H1 (cell line): ENCODE measurements around the gene PITPNM1. TPM values are rescaled to one million over a fixed set of nuclear protein-coding genes. Genes with fewer than 3 reads are reported as not detected.

ENCODE experiments used
- CTCF ChIA-PET: fragments of 300-600 bp; sonication (Branson Sonifier 250); formaldehyde crosslinking; loops from one replicate; lab custom pipeline; 2021; ENCODE audit not compliant: partially characterized antibody; lab: Charles Lee
- POLR2A ChIA-PET: fragments of 300-600 bp; sonication (Branson Sonifier 250); formaldehyde crosslinking; loops from one replicate; lab custom pipeline; 2021; ENCODE audit warnings: inconsistent platforms; ENCODE audit not compliant: partially characterized antibody; lab: Charles Lee
- DNase-seq, 2 experiments: peaks; one replicate each; pipeline versions ENCODE4 v3.0.0 to v3.0.0-alpha.2; 2010 to 2022; ENCODE audit warnings: low spot score in 2 of 2, low read depth in 1 of 2, mixed read lengths in 1 of 2
- FAIRE-seq: peaks from 2 replicates; lab custom pipeline; 2011; peaks lifted over from hg19 to GRCh38; lab: Jason Lieb, UNC
- H2AFZ ChIP-seq: 2 replicates; pipeline ENCODE4 v1.8.1; 2012; ENCODE audit warnings: low read length, inconsistent platforms
- H2AK5ac ChIP-seq: 2 replicates; pipeline ENCODE4 v1.6.1; 2013; ENCODE audit warnings: low read depth, low read length
- H2BK120ac ChIP-seq: replicated peaks from 2 replicates; pipeline ENCODE3; 2013; ENCODE audit warnings: low read depth, low read length, inconsistent platforms
- H2BK12ac ChIP-seq: 2 replicates; pipeline ENCODE4 v1.6.1; 2013; ENCODE audit warnings: low read depth, low read length
- H2BK15ac ChIP-seq: 2 replicates; pipeline ENCODE4 v1.6.1; 2013; ENCODE audit warnings: low read length
- H2BK20ac ChIP-seq: 2 replicates; pipeline ENCODE4 v1.6.1; 2013; ENCODE audit warnings: low read length
- H2BK5ac ChIP-seq: 2 replicates; pipeline ENCODE4 v1.6.1; 2013; ENCODE audit warnings: low read depth, low read length
- H3K14ac ChIP-seq: 2 replicates; pipeline ENCODE4 v1.6.1; 2013; ENCODE audit warnings: inconsistent platforms; ENCODE audit not compliant: insufficient read length
- H3K18ac ChIP-seq: 2 replicates; pipeline ENCODE4 v1.6.1; 2013; ENCODE audit warnings: low read length; ENCODE audit errors: extremely low read depth
- H3K23ac ChIP-seq: 2 replicates; pipeline ENCODE4 v1.6.1; 2013; ENCODE audit warnings: inconsistent platforms; ENCODE audit not compliant: insufficient read length
- H3K23me2 ChIP-seq: 2 replicates; pipeline ENCODE4 v1.6.1; 2013; ENCODE audit warnings: low read depth, low read length
- H3K27ac ChIP-seq: 2 replicates; pipeline ENCODE4 v1.6.1; 2011; ENCODE audit warnings: low read depth, low read length, inconsistent platforms
- H3K27me3 ChIP-seq, 4 experiments: replicated peaks in 1 of 4; 1 replicate in 1 of 4; 2 replicates in 3 of 4; pipeline versions ENCODE4 v1.6.1 to v1.8.1; 2011 to 2013; ENCODE audit warnings: low read length in 3 of 4, mild to moderate bottlenecking in 3 of 4, inconsistent platforms in 2 of 4, mixed read lengths in 2 of 4, moderate library complexity in 1 of 4; ENCODE audit not compliant: control insufficient read depth in 3 of 4, insufficient read depth in 3 of 4; ENCODE audit errors: extremely low read depth in 1 of 4
- H3K36me3 ChIP-seq, 4 experiments: 2 replicates each; pipeline versions ENCODE4 v1.6.1 to v1.8.1; 2011 to 2013; ENCODE audit warnings: mild to moderate bottlenecking in 4 of 4, low read length in 3 of 4, moderate library complexity in 2 of 4, control low read depth in 1 of 4, inconsistent platforms in 1 of 4; ENCODE audit not compliant: insufficient read depth in 4 of 4, control insufficient read depth in 2 of 4
- H3K4ac ChIP-seq: replicated peaks from 2 replicates; pipeline ENCODE3; 2013; ENCODE audit warnings: low read length, low read depth, mixed read lengths, inconsistent platforms; ENCODE audit not compliant: insufficient read length
- H3K4me1 ChIP-seq, 4 experiments: replicated peaks in 1 of 4; 1 replicate in 1 of 4; 2 replicates in 3 of 4; pipeline versions ENCODE4 v1.6.1 to v1.8.1; 2011 to 2013; ENCODE audit warnings: low read length in 3 of 4, inconsistent platforms in 2 of 4, mixed read lengths in 1 of 4; ENCODE audit not compliant: insufficient read depth in 4 of 4, control insufficient read depth in 3 of 4
- H3K4me2 ChIP-seq, 2 experiments: 2 replicates each; pipeline versions ENCODE4 v1.6.1 to v1.8.1; 2011 to 2013; ENCODE audit warnings: low read depth in 2 of 2, low read length in 2 of 2, control low read depth in 1 of 2, inconsistent platforms in 1 of 2, mild to moderate bottlenecking in 1 of 2; ENCODE audit not compliant: insufficient read depth in 1 of 2
- H3K4me3 ChIP-seq, 4 experiments: fragments of 200-600, 300-600 bp in 1 of 4; sonication (generic), shearing (Covaris generic), sonication (Bioruptor Twin) in 1 of 4; 2 replicates each; pipeline versions ENCODE4 v1.5.1 to v1.8.1; 2011 to 2016; ENCODE audit warnings: low read length in 4 of 4, low read depth in 3 of 4, control low read depth in 2 of 4, inconsistent platforms in 2 of 4, mild to moderate bottlenecking in 2 of 4, mixed read lengths in 1 of 4, moderate library complexity in 1 of 4; ENCODE audit not compliant: insufficient read depth in 2 of 4; ENCODE audit errors: extremely low read depth in 1 of 4
- H3K56ac ChIP-seq: replicated peaks from 2 replicates; pipeline ENCODE3; 2013; ENCODE audit warnings: low read depth, mild to moderate bottlenecking, mixed read lengths, low read length, inconsistent platforms; ENCODE audit not compliant: insufficient read length
- H3K79me1 ChIP-seq: 2 replicates; pipeline ENCODE4 v1.6.1; 2013; ENCODE audit warnings: low read depth, low read length, control low read depth
- H3K79me2 ChIP-seq, 2 experiments: 2 replicates each; pipeline versions ENCODE4 v1.6.1 to v1.8.1; 2012 to 2013; ENCODE audit warnings: low read length in 2 of 2, mild to moderate bottlenecking in 2 of 2, inconsistent platforms in 1 of 2; ENCODE audit not compliant: insufficient read depth in 2 of 2, control insufficient read depth in 1 of 2
- H3K9ac ChIP-seq, 4 experiments: replicated peaks in 1 of 4; 1 replicate in 1 of 4; 2 replicates in 3 of 4; pipeline versions ENCODE4 v1.6.1 to v1.8.1; 2011 to 2013; ENCODE audit warnings: low read depth in 3 of 4, low read length in 3 of 4, control low read depth in 2 of 4, mild to moderate bottlenecking in 2 of 4, moderate library complexity in 2 of 4, inconsistent platforms in 1 of 4; ENCODE audit errors: extremely low read depth in 1 of 4
- H3K9me3 ChIP-seq, 2 experiments: 2 replicates each; pipeline versions ENCODE4 v1.6.1 to v1.8.1; 2012 to 2013; ENCODE audit warnings: mild to moderate bottlenecking in 2 of 2, moderate library complexity in 2 of 2, control low read depth in 1 of 2, inconsistent platforms in 1 of 2, low read depth in 1 of 2, low read length in 1 of 2, mixed read lengths in 1 of 2; ENCODE audit not compliant: insufficient read depth in 2 of 2
- H4K20me1 ChIP-seq, 2 experiments: replicated peaks in 1 of 2; 2 replicates each; pipeline versions ENCODE3 to v1.8.1; 2011 to 2013; ENCODE audit warnings: inconsistent platforms in 2 of 2, low read length in 2 of 2, mild to moderate bottlenecking in 1 of 2; ENCODE audit not compliant: insufficient read depth in 2 of 2, control insufficient read depth in 1 of 2
- H4K5ac ChIP-seq: 2 replicates; pipeline ENCODE4 v1.6.1; 2013; ENCODE audit warnings: low read length, low read depth, mixed read lengths, inconsistent platforms; ENCODE audit not compliant: insufficient read length
- H4K8ac ChIP-seq: 2 replicates; pipeline ENCODE4 v1.8.0; 2013; ENCODE audit warnings: mild to moderate bottlenecking, moderate library complexity, low read length, inconsistent platforms; ENCODE audit not compliant: insufficient read depth; ENCODE audit errors: extremely low read depth
- H4K91ac ChIP-seq: replicated peaks from 2 replicates; pipeline ENCODE3; 2013; ENCODE audit warnings: low read length, mixed read lengths, inconsistent platforms; ENCODE audit not compliant: insufficient read length
- FOSL1 ChIP-seq: IDR thresholded peaks from 2 replicates; pipeline ENCODE4 v1.6.1; 2011; ENCODE audit warnings: mild to moderate bottlenecking, low read depth, low read length, moderate library complexity; ENCODE audit not compliant: insufficient read depth
- GTF2F1 ChIP-seq: IDR thresholded peaks from 2 replicates; pipeline ENCODE4 v1.6.1; 2012; ENCODE audit warnings: low read depth, low read length, improper control_type of control experiment, borderline replicate concordance
- JUN ChIP-seq: IDR thresholded peaks from 2 replicates; pipeline ENCODE4 v1.6.1; 2011; ENCODE audit warnings: low read depth, mild to moderate bottlenecking, improper control_type of control experiment, low read length
- KDM5A ChIP-seq: fragments of 200-600 bp; IDR thresholded peaks from 2 replicates; pipeline ENCODE4 v1.7.1; 2012; ENCODE audit warnings: mild to moderate bottlenecking, low read length, inconsistent platforms, mixed read lengths
- PHF8 ChIP-seq: fragments of 200-600 bp; sonication (generic); conservative IDR thresholded peaks from 2 replicates; pipeline ENCODE4 v1.7.1; 2012; ENCODE audit warnings: low read depth, mild to moderate bottlenecking, inconsistent platforms, low read length, moderate library complexity
- POLR2A ChIP-seq, 2 experiments: IDR thresholded peaks; 1 replicate in 1 of 2; 2 replicates in 1 of 2; pipeline ENCODE4 v1.6.1; 2011; ENCODE audit warnings: low read depth in 2 of 2, low read length in 2 of 2, mild to moderate bottlenecking in 2 of 2; ENCODE audit errors: control extremely low read depth in 1 of 2
- POU5F1 ChIP-seq: IDR thresholded peaks from 2 replicates; pipeline ENCODE4 v1.6.1; 2011; ENCODE audit warnings: low read depth, mild to moderate bottlenecking, low read length, moderate library complexity
- RBBP5 ChIP-seq: IDR thresholded peaks from 2 replicates; pipeline ENCODE4 v1.7.1; 2012; ENCODE audit warnings: low read depth, mild to moderate bottlenecking, inconsistent platforms, low read length, moderate library complexity, borderline replicate concordance
- SIX5 ChIP-seq: IDR thresholded peaks from 2 replicates; pipeline ENCODE4 v1.6.1; 2011; ENCODE audit warnings: mild to moderate bottlenecking, low read depth, low read length
- SP4 ChIP-seq: IDR thresholded peaks from 2 replicates; pipeline ENCODE4 v1.6.1; 2012; ENCODE audit warnings: low read length, inconsistent platforms
- SRF ChIP-seq: IDR thresholded peaks from 2 replicates; pipeline ENCODE4 v1.6.1; 2011; ENCODE audit warnings: mild to moderate bottlenecking, low read depth, low read length, moderate library complexity
- SUZ12 ChIP-seq: fragments of 200-600 bp; sonication (generic); IDR thresholded peaks from 2 replicates; pipeline ENCODE4 v1.6.1; 2012; ENCODE audit warnings: mild to moderate bottlenecking, inconsistent platforms, low read length, moderate library complexity, mixed read lengths
- TBP ChIP-seq: IDR thresholded peaks from 2 replicates; pipeline ENCODE4 v1.6.1; 2011; ENCODE audit warnings: low read depth, low read length, improper control_type of control experiment
- WGBS, 2 experiments: shearing (Covaris generic) in 1 of 2; methylation state at CpG; one replicate each; pipeline versions ENCODE4 v1.1.6 to v1.1.7; 2013 to 2015; ENCODE audit warnings: low lambda C conversion rate in 2 of 2, mixed read lengths in 2 of 2, inconsistent platforms in 1 of 2, low coverage in 1 of 2, missing lambda C conversion rate in 1 of 2; ENCODE audit not compliant: insufficient replicate concordance in 2 of 2, insufficient coverage in 1 of 2, insufficient read length in 1 of 2; ENCODE audit errors: extremely low coverage in 1 of 2, missing lambda C conversion rate in 1 of 2; 5-methylcytosine and 5-hydroxymethylcytosine counted together
- polyA plus RNA-seq, 7 experiments: library from polyadenylated mRNA; depleted of rRNA in 3 of 7; stranded (reverse) in 5 of 7; unstranded in 2 of 7; fragments of >200 nt in 5 of 7; fragments of 200-250 nt in 2 of 7; gene quantifications; 1 replicate in 5 of 7; 2 replicates in 1 of 7; 4 replicates in 1 of 7; pipeline versions ENCODE4 v1.2.1 to v1.2.3, GENCODE V29; 2011 to 2013; ENCODE audit warnings: missing spikeins in 2 of 7, mixed read lengths in 2 of 7
- total RNA-seq: library from RNA; stranded (reverse); fragmentation: NEBNext Ultra II Directional; extraction: Animal tissue kit (Norgen Biotek cat#: 25700); gene quantifications from 2 replicates; pipeline ENCODE4 v1.2.1, GENCODE V29; 2021

Gene PITPNM1
- total and polyA plus RNA-seq, 2 of the 8 experiments (the other 6 are each of a cell fraction or from before 2014, with no cell fraction given), result 27.2 to 52.7 TPM

DNA sequence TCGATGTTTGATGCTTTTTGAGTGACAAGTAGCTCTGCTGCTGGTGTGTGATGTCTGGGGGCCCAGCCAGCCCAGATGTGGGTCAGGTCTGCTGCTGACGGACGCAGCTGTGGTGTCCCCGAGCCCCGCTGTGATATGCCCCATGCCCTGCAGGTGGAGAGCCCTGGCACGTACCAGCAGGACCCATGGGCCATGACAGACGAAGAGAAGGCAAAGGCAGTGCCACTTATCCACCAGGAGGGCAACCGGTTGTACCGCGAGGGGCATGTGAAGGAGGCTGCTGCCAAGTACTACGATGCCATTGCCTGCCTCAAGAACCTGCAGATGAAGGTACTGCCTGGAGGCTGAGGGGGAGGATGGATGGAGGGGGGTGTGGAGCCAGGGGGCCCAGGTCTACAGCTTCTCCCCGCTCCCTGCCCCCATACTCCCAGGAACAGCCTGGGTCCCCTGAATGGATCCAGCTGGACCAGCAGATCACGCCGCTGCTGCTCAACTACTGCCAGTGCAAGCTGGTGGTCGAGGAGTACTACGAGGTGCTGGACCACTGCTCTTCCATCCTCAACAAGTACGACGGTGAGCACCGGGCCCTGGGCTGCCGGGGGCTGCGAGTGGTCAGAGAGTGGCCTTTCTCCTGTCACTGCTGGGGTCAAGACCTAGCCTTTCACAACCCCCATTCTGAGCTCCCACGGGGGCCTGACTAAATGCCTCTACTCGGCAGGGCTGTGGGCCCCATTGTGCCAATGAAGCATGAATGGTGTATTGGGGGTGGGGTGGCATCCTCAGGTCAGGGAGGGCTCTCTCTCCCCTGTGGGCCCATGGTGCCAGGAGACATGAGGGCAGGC is 15.1 kb downstream of the PITPNM1 start:
- no peak overlapping the region for H4K5ac ChIP-seq
- no peaks in the 10 kb centered on the region for H3K79me2 ChIP-seq
- no peaks in the 10 kb centered on the region for H3K27me3 ChIP-seq
- H3K79me1 ChIP-seq, result no peaks in the 10 kb centered on the region
- no peaks in the 10 kb centered on the region for H3K9me3 ChIP-seq
- no peak overlapping the region for H2AK5ac ChIP-seq
- H3K36me3 ChIP-seq, result peaks cover 2 to 21% (median 14%) of the 10 kb centered on the region in 4 experiments; a peak in 6 of 8 replicates
- no peak overlapping the region for H2BK15ac ChIP-seq
- no peak overlapping the region for H2AFZ ChIP-seq
- no peak overlapping the region for H3K4me2 ChIP-seq
- H3K14ac ChIP-seq, result no peak overlapping the region
- H3K9ac ChIP-seq, result no peak overlapping the region
- no peak overlapping the region for H3K56ac ChIP-seq
- H4K91ac ChIP-seq, result no peak overlapping the region
- H3K4me3 ChIP-seq, result no peak overlapping the region
- peaks cover 0 to 15% of the 10 kb centered on the region in 2 experiments for H4K20me1 ChIP-seq
- no peak overlapping the region for H3K18ac ChIP-seq
- peaks cover 0 to 8% (median 0%) of the 10 kb centered on the region in 4 experiments; a peak in 2 of 7 replicates for H3K4me1 ChIP-seq
- no peak overlapping the region for H3K27ac ChIP-seq
- FAIRE-seq (no peak), DNase-seq (no peak)
- no peak overlapping the region for H2BK5ac ChIP-seq
- no peak overlapping the region for H4K8ac ChIP-seq
- 90% methylated on average over 23 of the region's 23 CpGs; no CpG with 5 or more reads in 1 of the 2 experiments for WGBS, 2 experiments
- ChIA-PET CTCF (interaction anchor here (0.7 to 2.6 kb wide), 6 partner anchors 16 to 604 kb away, joined by 3 to 7 read pairs (median 3); no protein-coding TSS in a partner anchor), POLR2A (interaction anchor here (1.0 to 2.5 kb wide), 7 partner anchors 11 to 104 kb away, joined by 3 to 9 read pairs (median 3); partner anchors contain the start of genes PITPNM1, PTPRCAP and TMEM134)
- no peak overlapping the region for H2BK20ac ChIP-seq
- H3K4ac ChIP-seq, result no peak overlapping the region
- H2BK120ac ChIP-seq, result no peak overlapping the region
- H3K23me2 ChIP-seq, result no peaks in the 10 kb centered on the region
- no peak overlapping the region for H3K23ac ChIP-seq
- H2BK12ac ChIP-seq, result no peak overlapping the region
- TF ChIP-seq TBP, result no peak
- TF ChIP-seq SUZ12, result no peak
- no peak for TF ChIP-seq POLR2A (IDR thresholded peaks at IDR 0.05; ENCODE audit: control extremely low read depth in 1 of 2, low read depth in 2 of 2, low read length in 2 of 2)
- TF ChIP-seq JUN, result no peak
- no peak for TF ChIP-seq SP4
- no peak for TF ChIP-seq POU5F1
- TF ChIP-seq PHF8, result no peak
- TF ChIP-seq GTF2F1, result no peak
- TF ChIP-seq RBBP5, result no peak
- no peak for TF ChIP-seq FOSL1
- no peak for TF ChIP-seq SRF
- no peak for TF ChIP-seq KDM5A
- TF ChIP-seq SIX5, result no peak
